NCI-H345 (cell line): ENCODE results near the gene COL6A2.
A peak's percentile ranks its signal among the peaks of the same experiment; 100 is the strongest.
"Not testable (repeated sequence)": the region's sequence is repeated elsewhere in the genome, so short reads cannot be mapped to it uniquely, and the experiment has no call there.

ENCODE experiments used
- DNase-seq: peaks from one replicate; lab custom pipeline; 2025; lab: John Stamatoyannopoulos, UW

Gene COL6A2

DNA sequence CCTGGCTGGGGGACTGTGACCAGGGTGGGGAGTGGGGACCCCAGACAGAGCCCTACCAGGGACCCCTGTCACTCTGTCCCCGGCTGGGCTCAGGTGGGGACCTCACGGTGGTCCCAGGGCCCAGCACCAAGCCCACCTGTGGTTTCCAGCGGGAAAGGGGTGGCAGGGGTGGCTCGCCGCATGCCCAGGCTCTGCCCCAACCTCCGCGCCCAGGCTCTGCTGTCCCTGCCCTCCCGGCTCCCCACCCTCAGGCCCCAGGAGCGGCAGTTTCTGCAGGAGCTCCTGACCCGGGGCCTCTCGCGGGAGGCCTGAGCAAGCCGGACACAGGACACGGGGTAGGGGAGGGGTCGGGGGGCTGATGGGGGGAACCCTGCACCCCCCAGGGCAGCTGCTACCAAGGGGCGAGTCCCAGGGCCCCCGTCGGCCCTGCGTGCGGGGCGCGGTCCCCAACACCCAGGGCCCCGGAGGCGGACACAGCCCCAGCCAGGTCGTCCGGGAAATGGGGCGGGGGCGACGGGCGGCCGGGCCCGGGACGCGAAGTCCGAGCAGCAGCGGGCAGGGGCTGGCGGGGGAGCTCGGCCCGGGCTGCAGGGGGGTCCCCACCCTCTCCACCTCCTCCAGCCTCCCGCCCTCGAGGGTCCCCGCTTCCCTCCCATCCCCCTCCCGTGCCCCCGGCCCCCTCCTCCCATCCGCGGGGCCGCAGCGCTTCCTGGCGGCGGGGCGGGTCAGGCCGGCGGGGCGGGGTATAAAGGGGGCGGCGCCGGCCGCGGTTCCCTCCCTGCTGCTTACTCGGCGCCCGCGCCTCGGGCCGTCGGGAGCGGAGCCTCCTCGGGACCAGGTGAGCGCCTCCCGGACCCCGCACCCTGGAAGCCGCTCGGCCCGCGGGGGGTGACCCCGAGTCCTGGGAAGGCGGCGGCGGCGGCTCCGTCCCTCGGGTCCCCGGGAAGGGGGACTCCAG is at the start of gene COL6A2:
Gene COL6A2, plus strand, starts transcription at position 777 of the 958 bp plus-strand sequence.
- peak; percentile 28 for DNase-seq

DNA sequence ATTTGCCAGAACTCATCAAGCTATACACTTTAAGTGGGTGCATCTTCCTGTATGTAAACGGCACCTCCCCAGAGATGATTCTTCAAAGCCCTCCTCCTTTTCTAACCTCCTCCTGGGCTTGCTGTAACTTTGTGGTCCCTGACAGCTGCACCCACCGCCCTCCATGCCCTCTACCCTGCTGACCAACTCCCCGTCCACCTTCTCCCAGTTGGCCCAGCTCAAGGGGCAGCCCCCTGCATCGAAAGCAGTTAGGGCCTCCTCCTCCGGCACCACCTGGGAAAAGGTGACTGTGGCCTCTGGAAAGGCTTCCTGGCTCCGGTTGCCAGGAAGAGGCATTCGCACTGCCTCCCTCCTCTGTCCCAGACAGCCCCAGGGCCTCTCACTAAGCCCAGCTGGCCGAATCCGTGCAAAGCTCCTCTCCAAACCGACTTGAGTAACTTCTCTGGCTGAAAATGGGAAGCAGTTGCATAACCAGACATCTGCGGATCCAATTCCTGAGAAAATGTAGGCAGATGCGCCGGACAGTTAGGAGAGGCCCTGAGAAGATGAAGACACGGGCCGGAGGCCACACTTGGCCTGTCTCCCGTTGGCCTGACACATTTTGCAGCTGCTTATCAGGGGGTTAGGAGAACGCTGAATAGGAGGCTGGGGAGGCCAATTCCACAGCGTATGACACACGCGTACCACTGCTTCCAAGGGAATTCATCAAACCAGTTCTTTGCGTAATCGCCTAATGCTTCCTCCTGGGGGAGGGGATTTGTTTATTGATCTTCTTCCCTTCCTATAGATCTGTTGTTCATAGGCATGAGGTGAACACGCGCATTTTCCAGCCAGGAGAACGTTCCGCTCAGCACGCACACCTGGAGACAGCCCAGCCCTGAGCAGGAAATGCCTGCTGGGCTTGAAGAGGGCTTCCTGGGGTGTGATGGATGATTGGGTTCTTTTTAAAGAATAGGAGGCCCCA is 48.7 kb upstream of the COL6A2 start:
- peak; percentile 92 for DNase-seq

GRCh38 chr21:46049890-46050667 is 47.8 kb upstream of the COL6A2 start:
- DNase-seq: no peak

DNA sequence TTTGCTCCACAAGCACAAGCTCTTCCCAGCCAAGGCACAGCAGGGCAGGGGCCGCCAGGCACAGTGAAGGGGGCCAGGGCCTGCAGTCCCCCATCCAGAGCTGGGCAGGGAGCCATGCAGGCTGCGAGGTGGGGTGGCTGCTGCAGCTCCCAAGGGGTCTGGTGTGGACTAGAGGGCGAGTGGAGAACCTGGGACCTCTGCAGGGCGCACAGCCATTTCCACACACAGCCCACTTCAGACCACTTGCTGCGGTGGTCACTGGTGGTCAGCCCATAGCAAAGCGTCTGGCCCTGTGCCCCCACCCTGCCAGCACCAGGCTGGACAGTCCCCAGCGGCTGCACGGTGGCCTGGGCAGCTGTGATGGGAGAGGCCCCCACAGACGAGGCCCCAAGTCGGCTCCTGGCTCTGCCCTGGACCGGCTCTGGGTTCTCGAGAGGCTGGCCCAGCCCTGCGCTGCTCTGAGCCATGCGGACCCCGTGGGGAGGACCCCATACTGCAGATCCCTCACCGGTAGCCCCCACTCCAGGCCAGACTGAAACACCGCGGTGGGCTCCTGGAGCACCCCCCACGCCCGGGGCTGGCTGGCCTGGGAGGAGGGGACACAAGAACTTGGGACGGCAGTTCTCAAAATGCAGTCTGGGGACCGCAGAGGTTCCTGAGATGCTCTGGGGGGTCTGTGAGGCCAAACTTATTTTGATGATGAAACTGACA is 47.1 kb upstream of the COL6A2 start:
- no peak for DNase-seq

DNA sequence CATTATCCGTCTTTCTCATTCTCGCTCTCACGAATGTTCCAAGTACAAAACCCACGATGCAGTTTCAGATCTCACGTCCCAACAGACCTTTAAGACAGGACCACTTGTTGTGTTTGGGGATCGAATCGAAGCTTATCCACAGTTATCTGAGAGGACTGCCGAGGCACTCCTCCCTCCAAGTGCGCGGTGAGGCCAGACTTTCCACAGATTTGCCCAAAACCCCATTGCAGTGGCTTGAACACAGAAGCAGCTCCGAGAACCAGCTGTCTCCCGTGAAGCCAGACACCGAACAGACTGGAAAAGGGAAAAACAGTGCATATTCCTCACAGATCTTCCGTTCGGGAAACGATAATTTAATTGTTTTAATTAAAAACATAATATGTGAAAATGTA is 46.5 kb upstream of the COL6A2 start:
- DNase-seq: no peak

GRCh38 chr21:46051821-46052675 is 45.9 kb upstream of the COL6A2 start:
- no peak for DNase-seq

- DNase-seq: no peak
These were observed 44.9 kb upstream of the COL6A2 start for GRCh38 chr21:46052703-46053651.

- no peak for DNase-seq
These were observed 43.9 kb upstream of the COL6A2 start for GRCh38 chr21:46054031-46054430.

DNA sequence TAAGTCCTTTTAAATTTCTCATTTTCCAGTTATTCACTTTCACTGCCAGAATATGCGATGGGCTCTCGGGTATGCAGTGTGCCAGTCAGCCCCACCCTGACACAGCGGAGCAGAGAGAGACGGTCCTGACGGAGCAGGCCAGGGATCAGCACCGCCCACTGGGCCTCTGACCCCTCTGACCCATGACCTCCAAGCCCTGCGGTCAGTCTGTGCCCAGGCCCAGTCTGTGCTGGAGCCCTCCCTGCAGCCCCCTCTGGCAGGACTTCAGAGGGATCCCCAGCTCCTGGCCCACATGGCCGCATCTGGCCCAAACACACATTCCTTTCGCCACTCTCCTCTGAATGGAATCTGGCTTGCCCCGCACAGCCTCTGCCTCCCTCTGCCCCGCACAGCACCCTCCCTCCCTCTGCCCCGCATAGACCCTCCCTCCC is 43.4 kb upstream of the COL6A2 start:
- DNase-seq: no peak

- no peak for DNase-seq
These were observed 42.0 kb upstream of the COL6A2 start for GRCh38 chr21:46055863-46056281.

GRCh38 chr21:46056450-46056903 is 41.4 kb upstream of the COL6A2 start:
- DNase-seq: no peak

DNA sequence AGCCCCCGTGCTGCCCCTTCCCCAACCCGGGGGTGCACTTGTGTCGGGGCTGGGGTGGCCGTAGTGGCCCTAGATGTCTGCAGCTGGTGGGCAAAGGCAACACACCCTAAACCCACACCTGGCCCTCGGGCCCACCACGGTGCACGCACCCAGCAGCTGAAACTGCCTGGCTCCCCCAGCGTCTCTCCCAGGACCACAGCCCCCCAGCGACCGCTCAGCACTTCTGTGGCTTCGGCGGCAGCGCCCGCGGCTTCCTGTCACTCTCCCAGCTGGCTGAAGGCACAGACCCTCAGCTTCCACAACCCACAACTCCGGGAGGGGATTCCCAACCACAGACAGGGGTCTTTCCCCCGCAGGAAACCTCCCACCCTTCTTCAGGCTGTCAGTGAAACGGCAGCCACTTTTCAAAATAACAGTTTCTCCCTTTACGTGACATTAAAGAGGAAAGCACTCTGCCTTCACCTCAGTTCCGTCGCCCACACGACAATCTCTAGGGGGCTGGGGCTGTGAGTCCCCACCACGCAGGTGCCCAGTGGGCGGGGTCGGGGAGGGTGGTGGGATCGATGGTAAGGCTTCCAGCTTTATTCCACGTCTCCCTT is 40.7 kb upstream of the COL6A2 start:
- no peak for DNase-seq

DNA sequence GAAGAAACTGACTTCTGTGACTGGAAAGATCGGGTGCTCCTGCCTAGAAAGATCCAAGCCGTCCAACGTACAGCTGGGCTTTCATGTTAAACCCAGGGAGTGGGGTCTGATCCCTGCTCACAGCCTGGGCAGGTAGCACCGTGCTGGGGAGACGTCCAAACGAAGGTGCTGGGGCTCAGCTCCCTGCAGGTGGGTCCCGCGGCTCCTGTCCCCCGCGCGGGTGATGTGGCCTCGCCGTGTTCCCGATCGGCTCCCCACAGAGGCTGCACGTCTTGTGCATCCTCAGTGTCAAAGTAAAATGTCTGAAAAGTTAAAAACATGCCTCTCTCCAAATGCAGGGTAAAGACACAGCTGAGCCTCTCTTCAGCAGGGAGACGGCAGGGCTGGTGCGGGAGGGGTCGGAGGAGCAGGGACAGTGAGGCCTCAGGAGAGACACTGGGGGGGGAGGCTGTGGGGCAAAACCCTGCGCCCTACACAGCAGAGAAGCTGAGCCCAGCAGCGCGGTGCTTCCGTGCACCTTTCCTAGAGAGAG is 40.1 kb upstream of the COL6A2 start:
- DNase-seq: no peak

- no peak for DNase-seq
These were observed 39.3 kb upstream of the COL6A2 start for GRCh38 chr21:46058431-46059145.

- DNase-seq: no peak
These were observed 38.7 kb upstream of the COL6A2 start for GRCh38 chr21:46059195-46059594.

DNA sequence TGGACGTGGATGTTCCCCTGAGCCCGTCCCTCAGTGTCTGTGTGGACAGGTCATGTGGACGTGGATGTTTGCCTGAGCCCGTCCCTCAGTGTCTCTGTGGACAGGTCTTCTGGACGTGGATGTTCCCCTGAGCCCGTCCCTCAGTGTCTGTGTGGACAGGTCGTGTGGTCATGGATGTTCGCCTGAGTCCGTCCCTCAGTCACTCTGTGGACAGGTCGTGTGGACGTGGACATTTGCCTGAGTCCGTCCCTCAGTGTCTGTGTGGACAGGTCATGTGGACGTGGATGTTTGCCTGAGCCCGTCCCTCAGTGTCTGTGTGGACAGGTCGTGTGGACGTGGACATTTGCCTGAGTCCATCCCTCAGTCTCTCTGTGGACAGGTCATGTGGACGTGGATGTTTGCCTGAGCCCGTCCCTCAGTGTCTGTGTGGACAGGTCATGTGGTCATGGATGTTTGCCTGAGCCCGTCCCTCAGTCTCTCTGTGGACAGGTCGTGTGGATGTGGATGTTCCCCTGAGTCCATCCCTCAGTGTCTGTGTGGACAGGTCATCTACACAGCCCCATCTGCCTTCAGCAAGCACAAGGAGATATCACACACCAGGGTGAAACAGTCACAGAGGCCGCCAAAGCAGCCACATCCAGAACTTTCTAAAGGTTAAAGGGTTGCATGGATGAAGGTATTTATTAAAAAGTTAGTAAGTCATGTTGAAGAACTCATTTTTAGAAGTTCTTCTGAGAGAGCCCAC is 38.0 kb upstream of the COL6A2 start:
- not testable (repeated sequence) for DNase-seq

DNA sequence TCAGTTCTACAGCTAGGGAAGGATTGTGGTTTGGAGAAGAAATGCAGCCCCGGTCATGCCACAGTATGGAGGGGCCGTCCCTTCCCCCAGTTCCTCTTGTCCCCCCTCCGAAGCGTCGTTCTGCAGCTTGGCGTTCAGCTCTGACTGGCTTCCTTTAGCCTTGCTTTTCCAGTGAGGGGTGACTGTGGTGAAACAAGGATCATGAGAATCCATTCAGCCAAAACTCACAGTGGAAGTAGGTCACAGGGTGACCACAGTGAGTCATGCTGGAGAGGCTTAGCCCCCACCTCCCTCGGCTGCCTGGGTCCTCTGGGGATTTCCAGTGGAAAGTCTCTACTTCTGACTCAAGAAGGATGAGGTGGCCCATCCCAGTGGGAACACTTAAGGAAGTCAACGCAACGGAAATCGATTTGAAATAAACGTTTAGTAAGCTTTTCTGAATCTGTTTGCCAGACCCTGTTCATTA is 37.3 kb upstream of the COL6A2 start:
- DNase-seq: no peak
